MM.1S (cell line): ENCODE measurements around the gene SLC36A1.

Experiments
- EZH2 ChIP-seq: fragments of 300-600 bp; sonication (generic); optimal IDR thresholded peaks from 2 replicates; pipeline ENCODE3; 2017; ENCODE audit warnings: low read depth, mild to moderate bottlenecking, antibody characterized with exemption, low read length, mixed read lengths
- EZH2phosphoT487 ChIP-seq: fragments of 300-600 bp; sonication (generic); IDR thresholded peaks from 2 replicates; pipeline ENCODE4 v1.6.1; 2018; ENCODE audit warnings: antibody characterized with exemption, low read length
- TF ChIP-seq, protein P1 (sequence below): fragments of 300-600 bp; sonication (generic); IDR thresholded peaks from 2 replicates; pipeline ENCODE4 v1.5.1; 2016; ENCODE audit warnings: antibody characterized with exemption, low read length, mixed read lengths

DNA sequence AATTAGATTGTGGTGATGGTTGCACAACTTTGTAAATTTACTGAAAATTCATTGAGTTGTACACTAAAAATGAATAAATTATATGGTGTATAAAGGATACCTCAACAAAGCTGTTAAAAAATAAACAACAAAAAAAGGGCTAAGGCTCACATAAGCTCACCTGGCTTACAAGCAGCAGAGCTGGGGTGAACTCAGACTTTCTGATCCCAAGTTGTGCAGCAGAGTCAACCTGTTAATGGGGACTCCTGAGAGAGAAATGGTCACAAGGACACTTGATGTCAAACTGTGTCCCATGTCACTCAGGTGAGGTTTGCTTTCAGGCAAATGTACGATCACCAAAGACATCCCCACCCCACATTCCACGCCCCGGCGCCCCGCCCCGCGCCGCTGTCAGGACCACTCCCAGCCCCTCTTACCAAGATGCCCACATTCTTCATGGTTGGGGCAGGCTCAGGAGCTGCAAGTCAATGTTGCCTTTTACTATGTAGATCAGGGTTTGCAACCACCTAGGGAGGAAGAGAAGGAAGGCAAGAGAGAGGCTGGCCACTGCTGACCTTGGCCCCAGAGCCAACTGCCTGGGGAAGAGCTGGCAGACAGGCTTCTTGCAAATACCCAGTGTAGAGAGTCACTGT, 22.4 kb upstream of the SLC36A1 start:
- TF ChIP-seq, protein P1, sequence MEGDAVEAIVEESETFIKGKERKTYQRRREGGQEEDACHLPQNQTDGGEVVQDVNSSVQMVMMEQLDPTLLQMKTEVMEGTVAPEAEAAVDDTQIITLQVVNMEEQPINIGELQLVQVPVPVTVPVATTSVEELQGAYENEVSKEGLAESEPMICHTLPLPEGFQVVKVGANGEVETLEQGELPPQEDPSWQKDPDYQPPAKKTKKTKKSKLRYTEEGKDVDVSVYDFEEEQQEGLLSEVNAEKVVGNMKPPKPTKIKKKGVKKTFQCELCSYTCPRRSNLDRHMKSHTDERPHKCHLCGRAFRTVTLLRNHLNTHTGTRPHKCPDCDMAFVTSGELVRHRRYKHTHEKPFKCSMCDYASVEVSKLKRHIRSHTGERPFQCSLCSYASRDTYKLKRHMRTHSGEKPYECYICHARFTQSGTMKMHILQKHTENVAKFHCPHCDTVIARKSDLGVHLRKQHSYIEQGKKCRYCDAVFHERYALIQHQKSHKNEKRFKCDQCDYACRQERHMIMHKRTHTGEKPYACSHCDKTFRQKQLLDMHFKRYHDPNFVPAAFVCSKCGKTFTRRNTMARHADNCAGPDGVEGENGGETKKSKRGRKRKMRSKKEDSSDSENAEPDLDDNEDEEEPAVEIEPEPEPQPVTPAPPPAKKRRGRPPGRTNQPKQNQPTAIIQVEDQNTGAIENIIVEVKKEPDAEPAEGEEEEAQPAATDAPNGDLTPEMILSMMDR, result no peak
- TF ChIP-seq EZH2, result no peak
- no peak for TF ChIP-seq EZH2phosphoT487
